CD4-positive, alpha-beta T cell treated with Interleukin-15 for 4 hours (primary cell): ENCODE data around the gene TMEM14C.

Source experiments
- DNase-seq: peaks from one replicate; pipeline ENCODE4 v3.0.0-alpha.2; 2020; ENCODE audit warnings: low spot score

Gene TMEM14C

GRCh38 chr6:10722820-10723566 lies at the start of gene TMEM14C:
TSS of gene TMEM14C (plus strand) at chr6:10723070. CDS start at chr6:10724614, 1,544 bp downstream.
- DNase-seq: peak; percentile 80

- DNase-seq: no peak
Observed at GRCh38 chr6:10676403-10676802, 46.5 kb upstream of the TMEM14C start.

DNA sequence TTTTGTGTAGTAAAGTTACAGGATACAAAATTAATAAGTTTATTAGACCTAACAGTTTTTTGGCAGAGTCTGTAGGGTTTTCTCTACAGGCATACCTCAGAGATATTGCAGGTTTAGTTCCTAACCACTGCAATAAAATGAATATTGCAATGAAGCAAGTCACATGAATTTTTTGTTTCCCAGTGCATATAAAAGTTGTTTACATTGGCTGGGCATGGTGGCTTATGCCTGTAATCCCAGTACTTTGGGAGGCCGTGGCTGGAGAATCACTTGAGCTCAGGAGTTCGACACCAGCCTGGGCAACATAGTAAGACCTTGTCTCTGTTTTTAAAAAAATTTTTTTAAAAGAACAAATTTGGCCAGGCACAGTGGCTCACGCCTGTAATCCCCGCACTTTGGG lies 44.4 kb upstream of the TMEM14C start:
- no peak for DNase-seq

- DNase-seq: no peak
Observed at GRCh38 chr6:10681795-10682194, 41.1 kb upstream of the TMEM14C start.

DNA sequence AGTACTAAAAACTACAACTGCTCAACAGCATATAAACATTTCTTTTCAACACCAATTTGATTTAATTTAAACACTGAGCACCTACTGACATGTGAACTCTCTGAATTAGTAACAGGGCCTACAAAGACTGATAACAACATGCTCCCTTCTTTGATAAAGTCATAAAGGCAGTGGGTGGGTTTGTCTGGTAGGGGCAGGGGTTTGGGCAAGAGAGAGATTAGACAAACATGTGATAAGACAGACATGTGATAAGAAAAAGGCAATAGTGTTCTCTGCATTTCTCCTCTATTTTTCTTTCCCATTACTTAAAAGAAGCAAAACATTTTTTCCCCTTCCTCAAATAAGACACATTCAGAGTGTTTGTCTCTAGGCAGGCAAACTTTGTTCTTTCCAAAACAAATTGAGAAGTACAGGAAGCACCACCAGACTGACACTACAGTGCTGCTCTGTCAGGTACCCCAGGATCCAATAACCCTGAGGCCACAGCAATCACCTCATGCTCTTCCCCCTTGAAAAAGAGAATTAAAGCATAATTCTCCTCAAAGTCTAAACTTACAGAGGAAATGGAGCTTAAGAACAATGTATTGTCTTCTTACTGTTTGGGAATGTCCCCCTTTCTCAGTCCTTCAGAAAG lies 40.4 kb upstream of the TMEM14C start:
- DNase-seq: no peak

- no peak for DNase-seq
Observed at GRCh38 chr6:10684618-10685017, 38.3 kb upstream of the TMEM14C start.

- DNase-seq: no peak
Observed at GRCh38 chr6:10685092-10685915, 37.6 kb upstream of the TMEM14C start.

- no peak for DNase-seq
Observed at GRCh38 chr6:10686901-10687300, 36.0 kb upstream of the TMEM14C start.

GRCh38 chr6:10687582-10687981 lies 35.3 kb upstream of the TMEM14C start:
- DNase-seq: no peak

DNA sequence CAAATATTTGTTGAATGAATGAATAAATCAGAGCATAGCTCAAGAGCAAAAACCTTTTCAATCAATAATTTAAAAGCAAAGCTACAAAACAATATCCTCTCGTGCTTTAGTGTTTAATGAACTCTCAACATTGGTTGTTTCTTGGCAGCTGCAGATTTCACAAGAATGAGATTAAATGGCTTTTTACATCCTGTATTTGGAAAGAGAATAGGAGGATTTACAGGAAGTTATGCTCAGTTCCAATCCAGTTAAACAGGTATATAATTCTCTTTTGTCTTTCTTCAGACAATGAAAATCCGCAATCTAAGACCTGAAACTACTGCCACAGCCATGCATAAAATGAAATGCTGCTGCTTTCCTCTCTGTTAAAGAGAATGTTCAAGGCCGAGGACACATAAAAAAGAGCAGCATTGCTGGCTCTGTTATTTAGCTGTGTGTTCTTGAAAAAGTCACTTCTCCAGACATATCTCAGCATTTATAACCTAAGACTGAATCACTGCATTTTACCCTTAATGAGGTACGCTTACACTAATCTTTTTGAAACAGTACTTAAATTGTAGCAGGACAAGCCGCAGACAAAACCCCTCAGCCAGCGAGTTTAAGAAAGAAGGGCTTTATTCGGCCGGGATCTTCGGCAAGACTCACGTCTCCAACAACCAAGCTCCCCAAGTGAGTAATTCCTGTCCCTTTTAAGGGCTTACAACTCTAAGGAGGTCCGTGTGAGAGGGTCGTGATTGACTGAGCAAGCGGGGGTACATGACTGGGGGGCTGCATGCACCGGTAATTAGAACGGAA lies 32.0 kb upstream of the TMEM14C start:
- DNase-seq: no peak

DNA sequence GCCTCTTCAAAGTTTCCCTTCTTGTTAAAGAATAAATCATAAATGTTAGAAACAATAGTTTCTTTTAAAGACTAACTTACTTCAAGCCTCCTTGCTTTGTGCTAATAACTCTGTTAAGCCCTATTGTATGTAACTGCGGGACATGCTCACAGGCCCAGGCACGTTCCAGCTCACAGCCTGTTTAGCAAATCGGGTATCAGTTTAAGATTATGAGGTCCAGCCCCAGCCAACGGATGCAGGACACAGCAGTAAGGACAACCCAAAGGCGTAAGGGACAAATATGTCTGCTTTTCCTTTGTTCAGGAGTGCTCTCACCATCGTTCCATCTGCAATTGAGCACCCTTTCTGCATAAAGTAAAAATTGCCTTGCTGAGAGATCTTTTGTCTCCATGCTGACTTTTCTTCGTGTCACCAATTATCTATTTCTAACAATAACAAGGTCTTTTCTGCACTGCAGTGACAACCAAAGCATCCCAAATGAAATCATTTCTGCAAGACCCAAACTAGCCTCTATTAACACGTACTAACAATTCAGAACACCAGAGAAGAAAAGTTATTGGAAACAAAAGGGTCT lies 29.8 kb upstream of the TMEM14C start:
- DNase-seq: no peak

GRCh38 chr6:10694302-10695085 lies 28.4 kb upstream of the TMEM14C start, which contains the start of the genes C6orf52 and PAK1IP1:
TSS of gene C6orf52 (minus strand) at chr6:10694616. CDS start at chr6:10687550, 7,066 bp downstream.
TSS of gene PAK1IP1 (plus strand) at chr6:10694972. CDS start at chr6:10694986, 14 bp downstream.
- peak; percentile 90 for DNase-seq

DNA sequence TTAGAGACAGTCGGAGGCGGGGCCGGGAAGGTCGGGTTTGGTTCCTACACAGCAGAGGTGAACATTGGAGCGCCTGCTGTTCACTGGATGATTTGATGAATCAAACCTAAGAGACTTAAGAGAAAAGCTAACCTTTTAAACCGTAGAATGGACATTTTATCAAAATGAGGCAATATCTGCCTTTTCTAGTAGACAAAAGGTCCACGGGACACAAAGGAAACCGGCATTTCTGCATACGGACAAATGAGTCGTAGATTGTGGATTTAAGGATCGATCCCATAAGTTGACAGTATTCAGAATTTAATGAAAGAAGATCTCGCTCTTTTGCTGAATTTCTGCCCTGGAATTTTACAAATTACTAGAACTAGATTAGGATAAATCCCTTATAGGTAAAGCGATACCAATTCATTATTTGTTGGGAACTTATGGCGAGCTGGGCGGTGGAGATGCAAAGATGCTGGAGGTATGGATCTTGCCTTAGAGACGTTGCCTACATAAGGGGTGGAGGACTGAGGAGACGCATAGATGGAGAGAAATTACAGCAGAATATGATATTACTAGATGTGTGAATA lies 27.7 kb upstream of the TMEM14C start:
- DNase-seq: no peak

GRCh38 chr6:10696655-10697054 lies 26.2 kb upstream of the TMEM14C start:
- DNase-seq: no peak

DNA sequence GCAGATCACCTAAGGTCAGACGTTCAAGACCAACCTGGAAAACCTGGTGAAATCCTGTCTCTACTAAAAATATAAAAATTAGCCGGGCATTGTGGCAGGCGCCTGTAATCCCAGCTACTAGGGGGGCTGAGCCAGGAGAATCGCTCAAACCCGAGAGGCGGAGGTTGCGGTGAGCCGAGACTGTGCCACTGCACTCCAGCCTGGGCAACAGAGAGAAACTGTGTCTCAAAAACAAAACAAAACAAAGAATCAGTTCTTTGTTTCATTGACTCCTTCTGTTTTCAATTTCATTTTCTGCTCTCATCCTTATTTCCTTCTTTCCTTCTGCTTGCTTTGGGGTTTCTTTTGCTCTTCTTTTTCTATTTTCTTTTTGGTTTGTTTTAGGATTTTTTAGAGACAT lies 8.9 kb upstream of the TMEM14C start:
- no peak for DNase-seq

- peak; percentile 34 for DNase-seq
Observed at GRCh38 chr6:10719296-10719963, 3.4 kb upstream of the TMEM14C start.

- DNase-seq: no peak
Observed at GRCh38 chr6:10719964-10720264, 3.0 kb upstream of the TMEM14C start.

DNA sequence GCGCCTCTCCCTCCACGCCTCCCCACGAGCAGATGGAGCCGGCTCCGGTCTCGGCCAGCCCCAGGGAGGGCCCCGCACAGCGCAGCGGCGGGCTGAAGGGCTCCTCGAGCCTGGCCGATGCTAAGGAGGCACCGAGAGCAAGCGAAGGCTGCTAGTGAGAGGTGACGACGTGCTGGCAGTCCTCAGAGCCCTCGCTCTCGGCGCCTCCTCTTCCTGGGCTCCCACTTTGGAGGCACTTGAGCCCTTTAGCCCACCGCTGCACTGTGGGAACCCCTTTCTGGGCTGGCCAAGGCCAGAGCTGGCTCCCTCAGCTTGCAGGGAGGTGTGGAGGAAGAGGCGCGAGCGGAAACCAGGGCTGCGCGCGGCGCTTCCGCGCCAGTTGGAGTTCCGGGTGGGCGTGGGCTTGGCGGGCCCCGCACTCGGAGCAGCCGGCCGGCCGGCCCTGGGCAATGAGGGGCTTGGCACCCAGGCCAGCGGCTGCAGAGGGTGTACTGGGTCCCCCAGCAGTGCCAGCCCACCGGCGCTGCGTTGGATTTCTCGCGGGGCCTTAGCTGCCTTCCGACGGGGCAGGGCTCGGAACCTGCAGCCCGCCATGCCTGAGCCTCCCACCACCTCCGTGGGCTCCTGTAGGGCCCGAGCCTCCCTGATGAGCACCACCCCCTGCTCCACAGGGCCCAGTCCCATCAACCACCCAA lies 2.5 kb upstream of the TMEM14C start:
- DNase-seq: peak; percentile 53
